ENCODE results near the gene RHBDL2. TPM values are rescaled to one million over a fixed set of nuclear protein-coding genes. Genes with fewer than 3 reads are reported as not detected.
"Not testable (repeated sequence)": the region's sequence is repeated elsewhere in the genome, so short reads cannot be mapped to it uniquely, and the experiment has no call there.

RHBDL2 gene
- total RNA-seq, 1 experiment from 2014 or later: 0.59 TPM

GRCh38 chr1:38942664-38943428, 1.2 kb upstream of the RHBDL2 start:
- DNase-seq: no peak
- Histone ChIP-seq H3K36me3 (no peaks in the 10 kb centered on the region), H3K9me3 (peaks cover 4% of the 10 kb centered on the region; the same call in 1 of the 2 replicates), H3K27me3 (no peaks in the 10 kb centered on the region), H3K4me3 (no peak overlapping the region)

DNA sequence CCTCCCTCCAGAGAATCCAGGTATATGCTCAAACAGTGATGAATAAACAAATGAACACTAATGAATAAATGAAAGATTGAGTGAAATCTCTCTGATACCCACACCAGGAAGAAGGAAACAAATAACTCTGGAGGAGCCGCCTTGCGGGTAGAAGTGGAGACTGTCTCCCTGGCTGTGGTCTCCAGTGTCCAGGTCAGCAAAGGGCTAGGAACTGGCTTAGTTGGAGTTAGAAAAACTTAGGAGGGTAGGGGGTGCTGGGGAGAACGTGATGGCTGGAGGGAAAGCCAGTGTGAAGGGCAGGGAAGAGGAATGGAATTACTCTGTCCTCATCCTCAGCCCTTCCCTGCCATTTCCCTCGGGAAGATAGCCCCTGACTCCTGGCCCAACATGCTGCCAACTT, 537 bp downstream of the RHBDL2 start:
- Histone ChIP-seq H3K27me3 (no peaks in the 10 kb centered on the region), H3K4me3 (peak overlapping the region; percentile 57), H3K9me3 (no peaks in the 10 kb centered on the region), H3K36me3 (no peaks in the 10 kb centered on the region)
- DNase-seq: no peak

GRCh38 chr1:38940339-38941047, 1.1 kb downstream of the RHBDL2 start:
- DNase-seq: no peak
- Histone ChIP-seq H3K4me3 (no peak overlapping the region; the same call in 1 of the 2 replicates), H3K27me3 (no peaks in the 10 kb centered on the region), H3K36me3 (no peaks in the 10 kb centered on the region), H3K9me3 (no peaks in the 10 kb centered on the region)

GRCh38 chr1:38938722-38939260, 2.8 kb downstream of the RHBDL2 start:
- H3K9me3 ChIP-seq: no peaks in the 10 kb centered on the region
- no peak for DNase-seq
- no peaks in the 10 kb centered on the region for H3K36me3 ChIP-seq
- H3K27me3 ChIP-seq: no peaks in the 10 kb centered on the region
- no peak overlapping the region for H3K4me3 ChIP-seq

DNA sequence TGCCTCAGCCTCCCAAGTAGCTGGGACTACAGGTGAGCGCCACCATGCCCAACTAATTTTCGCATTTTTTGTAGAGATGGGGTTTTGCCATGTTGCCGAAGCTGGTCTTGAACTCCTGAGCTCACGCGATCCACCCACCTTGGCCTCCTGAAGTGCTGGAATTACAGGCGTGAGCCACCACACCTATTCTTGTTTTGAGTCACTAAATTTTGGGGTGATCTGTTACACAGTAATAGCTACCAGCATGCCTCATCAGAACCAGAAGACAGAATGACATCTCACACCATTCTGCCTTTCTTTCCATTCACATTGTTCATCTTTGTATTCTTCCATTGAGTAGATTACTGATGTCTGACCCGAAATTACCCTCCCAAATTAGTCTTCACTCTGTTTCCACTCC, 9.1 kb downstream of the RHBDL2 start:
- Histone ChIP-seq H3K9me3 (no peaks in the 10 kb centered on the region), H3K27me3 (no peaks in the 10 kb centered on the region), H3K36me3 (no peaks in the 10 kb centered on the region), H3K4me3 (no peak overlapping the region)
- DNase-seq: no peak

DNA sequence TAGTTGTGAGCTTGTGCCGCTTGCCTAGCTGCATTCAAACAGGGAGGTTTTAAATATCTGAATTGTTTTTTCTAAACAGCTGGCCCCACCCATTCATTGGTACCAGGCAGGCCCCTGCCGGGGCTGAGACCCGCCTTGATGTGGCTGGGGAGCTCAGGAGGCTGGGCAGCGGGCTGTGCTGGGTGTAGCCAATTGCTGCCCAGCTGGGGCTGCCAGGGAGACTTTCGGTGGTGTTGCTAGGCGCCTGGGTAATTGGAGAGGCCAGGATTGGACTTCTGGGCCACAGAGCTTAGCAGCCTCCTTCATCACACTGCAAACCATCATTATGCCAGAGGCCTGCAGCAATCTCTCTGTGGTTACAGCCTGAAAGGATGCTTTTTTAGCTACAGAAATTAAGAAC, 12.2 kb downstream of the RHBDL2 start:
- peak; percentile 35 for DNase-seq

DNA sequence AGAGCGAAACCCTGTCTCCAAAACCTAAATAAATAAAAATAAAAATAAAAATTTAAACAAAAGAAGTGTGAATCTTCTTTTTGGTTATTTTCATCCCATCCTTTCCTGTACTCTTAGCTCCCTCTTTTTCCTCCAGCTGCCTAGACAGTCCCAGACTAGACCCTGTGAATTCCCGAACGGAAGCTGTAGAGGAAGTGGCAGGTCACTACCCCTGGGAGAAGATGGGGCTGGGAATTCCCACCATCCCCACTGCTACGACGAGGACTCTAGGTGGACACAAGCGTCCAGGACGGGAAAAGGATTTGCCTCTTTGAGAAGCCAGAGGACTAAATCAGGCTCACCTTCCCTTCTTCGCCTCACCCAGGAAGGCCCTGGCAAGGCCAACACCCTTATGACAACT, 12.6 kb downstream of the RHBDL2 start:
- Histone ChIP-seq H3K4me3 (no peak overlapping the region), H3K27me3 (no peaks in the 10 kb centered on the region), H3K36me3 (no peaks in the 10 kb centered on the region), H3K9me3 (no peaks in the 10 kb centered on the region)
- no peak for DNase-seq

More for the DNA sequence above, 12.2 kb downstream of the RHBDL2 start:
- no peaks in the 10 kb centered on the region for H3K27me3 ChIP-seq
- no peaks in the 10 kb centered on the region for H3K9me3 ChIP-seq
- H3K4me3 ChIP-seq: no peak overlapping the region
- H3K36me3 ChIP-seq: no peaks in the 10 kb centered on the region

DNA sequence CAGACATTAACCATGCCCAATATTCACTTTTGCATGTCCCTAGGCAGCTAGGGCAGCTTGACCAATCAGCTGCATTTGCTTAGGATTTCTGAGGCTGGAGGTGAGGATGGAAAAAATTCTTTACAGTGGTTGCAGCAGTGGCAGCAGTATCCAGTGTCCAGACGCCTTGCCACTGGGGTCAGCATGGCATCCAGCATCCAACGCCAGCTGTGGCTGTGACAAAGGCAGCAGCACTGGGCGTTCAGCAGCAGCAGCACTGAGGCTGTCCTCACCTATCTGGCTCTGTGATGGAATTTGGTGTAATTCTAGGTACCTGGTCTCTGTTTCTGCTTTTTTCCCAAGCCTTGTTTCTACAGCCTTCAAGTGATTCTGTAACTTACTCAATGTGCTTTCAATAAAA, 15.5 kb downstream of the RHBDL2 start:
- H3K9me3 ChIP-seq: no peaks in the 10 kb centered on the region

GRCh38 chr1:38925391-38925790, 16.2 kb downstream of the RHBDL2 start:
- Histone ChIP-seq H3K36me3 (no peaks in the 10 kb centered on the region), H3K9me3 (no peaks in the 10 kb centered on the region), H3K4me3 (no peak overlapping the region), H3K27me3 (no peaks in the 10 kb centered on the region)
- no peak for DNase-seq

More for the DNA sequence above, 15.5 kb downstream of the RHBDL2 start:
- DNase-seq: no peak
- H3K27me3 ChIP-seq: no peaks in the 10 kb centered on the region
- no peak overlapping the region for H3K4me3 ChIP-seq
- H3K36me3 ChIP-seq: no peaks in the 10 kb centered on the region

DNA sequence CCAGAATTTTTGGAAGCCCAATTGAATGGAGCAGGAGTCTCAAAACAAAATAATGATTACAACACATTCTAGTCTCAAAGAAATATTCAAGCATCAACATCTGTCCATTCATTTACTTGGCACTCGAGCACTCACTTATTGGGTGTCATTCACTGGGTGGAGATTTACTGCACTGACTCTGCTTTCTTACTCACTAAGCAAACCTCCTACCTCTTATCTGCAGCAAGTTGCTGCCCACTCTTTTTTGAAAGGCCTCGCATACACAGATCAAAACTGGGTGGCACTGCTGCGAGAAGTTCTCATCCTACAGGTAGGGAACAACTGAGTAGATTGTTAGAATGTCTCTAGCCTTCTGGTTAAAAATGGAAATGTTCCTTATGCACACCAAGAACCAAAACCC, 18.0 kb downstream of the RHBDL2 start:
- DNase-seq: no peak
- Histone ChIP-seq H3K4me3 (no peak overlapping the region), H3K36me3 (no peaks in the 10 kb centered on the region), H3K27me3 (no peaks in the 10 kb centered on the region), H3K9me3 (no peaks in the 10 kb centered on the region)

DNA sequence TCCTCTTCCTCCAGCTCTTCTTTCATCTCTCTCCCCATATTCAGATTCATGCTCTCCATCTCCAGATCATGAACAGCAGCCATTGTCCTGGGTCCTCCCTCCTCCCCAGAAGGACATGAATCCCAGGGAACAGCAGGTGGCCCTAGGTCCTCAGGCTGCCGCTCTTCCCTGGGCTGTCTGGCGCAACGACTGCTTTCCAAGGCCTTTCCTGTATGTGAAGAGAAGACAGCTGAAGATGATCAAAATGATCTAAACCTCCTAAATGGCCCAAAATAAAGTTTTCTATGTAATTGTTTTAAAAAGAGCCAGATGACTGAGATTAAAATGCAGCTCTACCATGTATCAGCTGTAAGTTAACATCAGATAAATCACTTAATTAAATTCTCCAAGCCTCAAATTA, 22.5 kb downstream of the RHBDL2 start:
- H3K27me3 ChIP-seq: no peaks in the 10 kb centered on the region
- DNase-seq: no peak
- H3K36me3 ChIP-seq: no peaks in the 10 kb centered on the region
- no peak overlapping the region for H3K4me3 ChIP-seq
- H3K9me3 ChIP-seq: no peaks in the 10 kb centered on the region

- H3K36me3 ChIP-seq: no peaks in the 10 kb centered on the region
Observed at GRCh38 chr1:38918568-38918967, 23.1 kb downstream of the RHBDL2 start.

DNA sequence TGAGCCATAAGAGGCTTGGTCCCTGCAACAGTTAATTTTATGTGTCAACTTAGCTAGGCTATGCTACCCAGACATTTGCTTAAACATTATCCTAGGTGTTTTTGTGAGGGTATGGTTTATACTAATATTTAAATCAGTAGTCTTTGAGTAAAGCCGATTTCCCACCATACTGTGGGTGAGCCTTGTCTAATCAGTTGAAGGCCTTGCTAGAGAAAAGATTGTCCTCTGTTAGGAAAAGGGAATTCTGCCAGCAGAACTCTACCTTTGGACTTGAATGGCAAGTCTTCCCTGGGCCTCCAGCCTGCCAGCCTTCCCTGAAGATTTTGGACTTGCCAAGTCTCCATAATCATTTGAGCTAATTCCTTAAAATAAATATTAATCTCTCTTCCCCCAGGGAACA, 23.9 kb downstream of the RHBDL2 start:
- H3K9me3 ChIP-seq: no peaks in the 10 kb centered on the region
- no peak overlapping the region for H3K4me3 ChIP-seq
- no peak for DNase-seq
- H3K27me3 ChIP-seq: no peaks in the 10 kb centered on the region
- H3K36me3 ChIP-seq: no peaks in the 10 kb centered on the region

More at GRCh38 chr1:38918568-38918967, 23.1 kb downstream of the RHBDL2 start:
- no peak overlapping the region for H3K4me3 ChIP-seq
- DNase-seq: no peak
- no peaks in the 10 kb centered on the region for H3K27me3 ChIP-seq
- no peaks in the 10 kb centered on the region for H3K9me3 ChIP-seq

GRCh38 chr1:38917337-38917736, 24.3 kb downstream of the RHBDL2 start:
- Histone ChIP-seq H3K4me3 (no peak overlapping the region), H3K9me3 (no peaks in the 10 kb centered on the region), H3K27me3 (no peaks in the 10 kb centered on the region), H3K36me3 (no peaks in the 10 kb centered on the region)
- no peak for DNase-seq

GRCh38 chr1:38915352-38915948, 26.2 kb downstream of the RHBDL2 start:
- DNase-seq: no peak
- H3K4me3 ChIP-seq: no peak overlapping the region
- no peaks in the 10 kb centered on the region for H3K9me3 ChIP-seq
- H3K36me3 ChIP-seq: no peaks in the 10 kb centered on the region
- H3K27me3 ChIP-seq: no peaks in the 10 kb centered on the region

DNA sequence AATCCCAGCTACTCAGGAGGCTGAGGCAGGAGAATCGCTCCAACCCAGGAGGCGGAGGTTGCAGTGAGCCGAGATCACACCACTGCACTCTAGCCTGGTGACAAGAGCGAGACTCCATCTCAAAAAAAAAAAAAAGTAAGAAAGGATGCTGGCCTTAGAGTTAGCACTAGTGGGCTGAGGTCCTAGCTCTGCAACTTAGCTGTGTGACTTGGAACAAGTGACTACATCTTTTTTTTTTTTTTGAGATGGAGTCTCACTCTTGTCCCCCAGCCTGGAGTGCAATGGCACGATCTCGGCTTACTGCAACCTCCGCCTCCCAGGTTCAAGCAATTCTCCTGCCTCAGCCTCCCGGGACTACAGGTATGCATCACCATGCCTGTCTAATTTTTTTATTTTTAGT, 26.7 kb downstream of the RHBDL2 start:
- not testable (repeated sequence) for DNase-seq, H3K4me3 ChIP-seq, H3K9me3 ChIP-seq, H3K36me3 ChIP-seq, H3K27me3 ChIP-seq

- no peak for DNase-seq
- no peaks in the 10 kb centered on the region for H3K9me3 ChIP-seq
- H3K36me3 ChIP-seq: no peaks in the 10 kb centered on the region
- no peak overlapping the region for H3K4me3 ChIP-seq
- H3K27me3 ChIP-seq: no peaks in the 10 kb centered on the region
Observed at GRCh38 chr1:38908821-38909220, 32.8 kb downstream of the RHBDL2 start.

Data from MG63 (cell line).